Keratinocyte (primary cell): ENCODE results near the gene RBFOX2. TPM values are rescaled to one million over a fixed set of nuclear protein-coding genes. Genes with fewer than 3 reads are reported as not detected.

Experiments
- DNase-seq: peaks from one replicate; pipeline ENCODE4 v3.0.0-alpha.2; 2011; ENCODE audit warnings: low read depth, missing footprints, low spot score
- FAIRE-seq: peaks from 2 replicates; lab custom pipeline; 2011; peaks lifted over from hg19 to GRCh38; lab: Jason Lieb, UNC
- H2AFZ ChIP-seq: 2 replicates; pipeline ENCODE4 v1.6.0; 2012; ENCODE audit warnings: low read length, control low read depth, inconsistent platforms; ENCODE audit not compliant: control insufficient read depth
- H3K27ac ChIP-seq: 2 replicates; pipeline ENCODE4 v1.5.1; 2011; ENCODE audit warnings: low read length; ENCODE audit not compliant: control insufficient read depth, insufficient read depth
- H3K27me3 ChIP-seq: 3 replicates; pipeline ENCODE4 v1.6.0; 2011; ENCODE audit warnings: low read length; ENCODE audit not compliant: control insufficient read depth, insufficient read depth; ENCODE audit errors: extremely low read depth
- H3K36me3 ChIP-seq, 2 experiments: 2 replicates in 1 of 2; 3 replicates in 1 of 2; pipeline ENCODE4 v1.5.1; 2011; ENCODE audit warnings: low read length in 2 of 2, mild to moderate bottlenecking in 1 of 2; ENCODE audit not compliant: control insufficient read depth in 2 of 2, insufficient read depth in 2 of 2; ENCODE audit errors: extremely low read depth in 1 of 2
- H3K4me1 ChIP-seq: 3 replicates; pipeline ENCODE4 v1.5.1; 2011; ENCODE audit warnings: low read length; ENCODE audit not compliant: control insufficient read depth, insufficient read depth; ENCODE audit errors: extremely low read depth
- H3K4me2 ChIP-seq: 3 replicates; pipeline ENCODE4 v1.6.0; 2011; ENCODE audit warnings: low read depth, low read length; ENCODE audit not compliant: control insufficient read depth, insufficient read depth; ENCODE audit errors: extremely low read depth
- H3K4me3 ChIP-seq, 3 experiments: fragments of 200-600 bp in 1 of 3; sonication (generic) in 1 of 3; 2 replicates in 2 of 3; 3 replicates in 1 of 3; pipeline ENCODE4 v1.5.1; 2011 to 2016; ENCODE audit warnings: low read length in 3 of 3, mild to moderate bottlenecking in 3 of 3, control low read depth in 2 of 3, inconsistent platforms in 1 of 3, low read depth in 1 of 3, mixed read lengths in 1 of 3, mixed run types in 1 of 3, moderate library complexity in 1 of 3; ENCODE audit not compliant: control insufficient read depth in 2 of 3, insufficient read depth in 2 of 3; ENCODE audit errors: extremely low read depth in 1 of 3
- H3K79me2 ChIP-seq: 2 replicates; pipeline ENCODE4 v1.6.0; 2012; ENCODE audit warnings: low read length; ENCODE audit not compliant: control insufficient read depth, insufficient read depth
- H3K9ac ChIP-seq: 3 replicates; pipeline ENCODE4 v1.6.0; 2011; ENCODE audit warnings: low read length; ENCODE audit not compliant: control insufficient read depth, insufficient read depth; ENCODE audit errors: extremely low read depth
- H3K9me1 ChIP-seq: 3 replicates; pipeline ENCODE4 v1.6.0; 2011; ENCODE audit warnings: low read length; ENCODE audit not compliant: control insufficient read depth, insufficient read depth; ENCODE audit errors: extremely low read depth
- H3K9me3 ChIP-seq: 2 replicates; pipeline ENCODE4 v1.5.1; 2012; ENCODE audit warnings: low read depth, low read length; ENCODE audit not compliant: control insufficient read depth
- H4K20me1 ChIP-seq: 3 replicates; pipeline ENCODE4 v1.6.0; 2011; ENCODE audit warnings: low read length; ENCODE audit not compliant: control insufficient read depth, insufficient read depth; ENCODE audit errors: extremely low read depth
- EZH2 ChIP-seq: IDR thresholded peaks from one replicate; pipeline ENCODE4 v1.6.1; 2012; ENCODE audit warnings: inconsistent platforms, mild to moderate bottlenecking, low read length, moderate library complexity
- dilution Hi-C: fragments of 300-500 bp; cut with MboI; formaldehyde crosslinking; loops from one replicate; pipeline ENCODE4 v1.7.0; 2020; ENCODE audit warnings: low sequenced_read_pairs; ENCODE audit not compliant: extremely low pct_ligation_motif_present
- polyA plus RNA-seq, 5 experiments: library from polyadenylated mRNA; depleted of rRNA in 3 of 5; stranded (reverse) in 3 of 5; stranded (forward) in 1 of 5; unstranded in 1 of 5; fragments of >200 nt; gene quantifications; 1 replicate in 1 of 5; 2 replicates in 3 of 5; 3 replicates in 1 of 5; pipeline versions ENCODE4 v1.2.1 to v1.2.3, GENCODE V29; 2011 to 2012; ENCODE audit warnings: missing spikeins in 2 of 5, low read depth in 1 of 5, low replicate concordance in 1 of 5
- TF ChIP-seq, protein P1 (sequence below), 3 experiments: IDR thresholded peaks in 1 of 3; conservative IDR thresholded peaks in 1 of 3; optimal IDR thresholded peaks in 1 of 3; 2 replicates in 2 of 3; 3 replicates in 1 of 3; pipeline versions ENCODE3 to v1.5.1; 2011; ENCODE audit warnings: low read length in 3 of 3, mild to moderate bottlenecking in 3 of 3, moderate library complexity in 2 of 3, control low read depth in 1 of 3, inconsistent platforms in 1 of 3; ENCODE audit not compliant: insufficient read depth in 2 of 3; ENCODE audit errors: extremely low read depth in 1 of 3

Gene RBFOX2
- polyA plus RNA-seq, 1 donor (not counting 4 experiments of a cell fraction or from before 2014, with no cell fraction given): 118 TPM

DNA sequence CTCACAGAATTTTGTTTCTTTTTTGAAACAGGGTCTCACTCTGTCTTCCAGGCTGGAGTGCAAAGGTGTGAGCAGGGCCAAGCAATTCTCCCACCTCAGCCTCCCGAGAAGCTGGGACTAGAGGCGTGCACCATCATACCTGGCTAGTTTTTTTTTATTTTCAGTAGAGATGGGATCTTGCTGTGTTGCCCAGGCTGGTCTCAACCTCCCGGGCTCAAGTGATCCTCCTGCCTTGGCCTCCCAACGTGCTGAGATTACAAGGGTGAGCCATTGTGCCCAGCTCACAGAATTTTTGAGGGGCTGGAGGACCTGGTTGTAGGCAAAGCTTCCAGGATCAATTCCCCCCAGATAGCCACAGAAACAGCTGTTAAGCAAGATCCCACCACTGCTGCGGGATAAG lies 47.1 kb upstream of the RBFOX2 start:
- TF ChIP-seq, protein P1, sequence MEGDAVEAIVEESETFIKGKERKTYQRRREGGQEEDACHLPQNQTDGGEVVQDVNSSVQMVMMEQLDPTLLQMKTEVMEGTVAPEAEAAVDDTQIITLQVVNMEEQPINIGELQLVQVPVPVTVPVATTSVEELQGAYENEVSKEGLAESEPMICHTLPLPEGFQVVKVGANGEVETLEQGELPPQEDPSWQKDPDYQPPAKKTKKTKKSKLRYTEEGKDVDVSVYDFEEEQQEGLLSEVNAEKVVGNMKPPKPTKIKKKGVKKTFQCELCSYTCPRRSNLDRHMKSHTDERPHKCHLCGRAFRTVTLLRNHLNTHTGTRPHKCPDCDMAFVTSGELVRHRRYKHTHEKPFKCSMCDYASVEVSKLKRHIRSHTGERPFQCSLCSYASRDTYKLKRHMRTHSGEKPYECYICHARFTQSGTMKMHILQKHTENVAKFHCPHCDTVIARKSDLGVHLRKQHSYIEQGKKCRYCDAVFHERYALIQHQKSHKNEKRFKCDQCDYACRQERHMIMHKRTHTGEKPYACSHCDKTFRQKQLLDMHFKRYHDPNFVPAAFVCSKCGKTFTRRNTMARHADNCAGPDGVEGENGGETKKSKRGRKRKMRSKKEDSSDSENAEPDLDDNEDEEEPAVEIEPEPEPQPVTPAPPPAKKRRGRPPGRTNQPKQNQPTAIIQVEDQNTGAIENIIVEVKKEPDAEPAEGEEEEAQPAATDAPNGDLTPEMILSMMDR (optimal IDR thresholded peaks at IDR 0.05 in 1 of 3, IDR thresholded peaks at IDR 0.05 in 1 of 3, conservative IDR thresholded peaks at IDR 0.05 in 1 of 3; ENCODE audit: extremely low read depth in 1 of 3, insufficient read depth in 2 of 3, low read length in 3 of 3): no peak
- TF ChIP-seq EZH2: no peak
- no peak for DNase-seq

DNA sequence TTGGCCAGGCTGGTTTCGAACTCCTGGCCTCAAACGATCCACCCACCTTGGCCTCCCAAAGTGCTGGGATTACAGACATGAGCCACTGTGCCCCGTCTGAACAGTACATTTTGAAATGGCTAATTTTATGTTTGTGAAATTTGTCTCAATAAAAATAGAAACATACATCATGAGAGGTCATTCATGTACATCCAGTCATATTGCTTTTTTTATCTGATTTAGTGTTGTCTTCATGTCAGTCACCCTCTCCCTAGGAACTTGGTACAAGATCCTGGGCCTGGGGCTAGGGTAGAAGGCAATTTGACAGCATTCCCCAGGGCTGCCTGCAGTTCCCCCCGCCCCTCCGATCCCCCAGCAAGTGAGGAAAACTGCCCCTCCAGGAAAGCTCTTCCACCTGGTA lies 46.6 kb upstream of the RBFOX2 start:
- Histone ChIP-seq H3K36me3 (no peaks in the 10 kb centered on the region), H4K20me1 (no peaks in the 10 kb centered on the region), H3K4me2 (no peak overlapping the region), H3K79me2 (no peaks in the 10 kb centered on the region), H3K27ac (no peak overlapping the region), H3K9ac (no peak overlapping the region), H3K27me3 (no peaks in the 10 kb centered on the region), H3K4me1 (no peaks in the 10 kb centered on the region), H3K4me3 (no peak overlapping the region), H3K9me1 (no peaks in the 10 kb centered on the region), H3K9me3 (no peaks in the 10 kb centered on the region), H2AFZ (no peak overlapping the region)
- DNase-seq (no peak), FAIRE-seq (no peak)
- no peak for TF ChIP-seq EZH2
- TF ChIP-seq, protein P1 (optimal IDR thresholded peaks at IDR 0.05 in 1 of 3, IDR thresholded peaks at IDR 0.05 in 1 of 3, conservative IDR thresholded peaks at IDR 0.05 in 1 of 3; ENCODE audit: extremely low read depth in 1 of 3, insufficient read depth in 2 of 3, low read length in 3 of 3): no peak
- dilution Hi-C loops: no loop called here

More for the DNA sequence above, 47.1 kb upstream of the RBFOX2 start:
- no peaks in the 10 kb centered on the region for H3K36me3 ChIP-seq
- H3K27ac ChIP-seq: no peak overlapping the region
- no peaks in the 10 kb centered on the region for H3K27me3 ChIP-seq
- no peak for FAIRE-seq
- no peaks in the 10 kb centered on the region for H3K4me1 ChIP-seq
- H3K4me2 ChIP-seq: no peak overlapping the region
- H3K9me1 ChIP-seq: no peaks in the 10 kb centered on the region
- H4K20me1 ChIP-seq: no peaks in the 10 kb centered on the region
- H3K9ac ChIP-seq: no peak overlapping the region
- no peaks in the 10 kb centered on the region for H3K79me2 ChIP-seq
- no peak overlapping the region for H3K4me3 ChIP-seq
- dilution Hi-C loops: no loop called here
- no peaks in the 10 kb centered on the region for H3K9me3 ChIP-seq
- H2AFZ ChIP-seq: no peak overlapping the region
